ENCODE measurements around the gene ILF2. TPM values are rescaled to one million over a fixed set of nuclear protein-coding genes. Genes with fewer than 3 reads are reported as not detected.

ILF2 gene
- total and polyA plus RNA-seq, 2 of the 13 experiments (the other 11 are each of a cell fraction or from before 2014, with no cell fraction given), result 292 to 366 TPM

GRCh38 chr1:153616917-153617311 lies 53.9 kb downstream of the ILF2 start:
- H3K79me2 ChIP-seq (ENCODE audit: insufficient read depth, low read length), result peaks cover 4% of the 10 kb centered on the region
- FAIRE-seq, result no peak
- BruUV-seq (replicated peaks), result no TSS peak
- in situ Hi-C loops (cut with HindIII; ENCODE audit: extremely low pct_ligation_motif_present, low pct_unique_long_range_greater_than_20kb), result no loop called here
- intact Hi-C loops (cut with micrococcal nuclease; ENCODE audit: unreplicated experiment), result no loop called here
- 100% methylated on average over 2 of the region's 5 CpGs for WGBS (ENCODE audit: low lambda C conversion rate)
- no peaks in the 10 kb centered on the region for H3K27me3 ChIP-seq (ENCODE audit: control insufficient read depth in 1 of 2, insufficient read depth in 2 of 2, low read length in 2 of 2)
- H3K9me3 ChIP-seq (ENCODE audit: low read length), result no peaks in the 10 kb centered on the region
- no peak overlapping the region for H2AFZ ChIP-seq (ENCODE audit: low read length)
- ChIA-PET POLR2A (interaction anchor here (1.3 to 12.2 kb wide), 3 partner anchors 8 to 17 kb away, joined by 10 to 390 read pairs (median 14); partner anchors contain the start of genes CHTOP, S100A1 and S100A13), CTCF (ENCODE audit: low intra/inter-chr PET ratio, low total read pairs) (no interaction called here)
- no peak overlapping the region for H3K9ac ChIP-seq (ENCODE audit: insufficient read depth, low read depth, low read length)
- H3K4me2 ChIP-seq (ENCODE audit: low read depth, low read length), result peak overlapping the region; percentile 41; the same call in 1 of the 2 replicates
- no peak for ATAC-seq
- H4K20me1 ChIP-seq (ENCODE audit: insufficient read depth, low read length), result no peaks in the 10 kb centered on the region
- DNase-seq (ENCODE audit: low spot score), result no peak
- no peak overlapping the region for H3K27ac ChIP-seq (ENCODE audit: extremely low read length, insufficient read depth, low read length)
- peaks cover 50% of the 10 kb centered on the region for H3K4me1 ChIP-seq (ENCODE audit: insufficient read depth, low read length)
- peaks cover 0 to 1% of the 10 kb centered on the region in 2 experiments; a peak in 1 of 5 replicates for H3K36me3 ChIP-seq (replicated peaks in 1 of 2; ENCODE audit: control insufficient read depth in 1 of 2, insufficient read depth in 2 of 2, low read length in 2 of 2)
- H3K4me3 ChIP-seq (replicated peaks in 1 of 3; ENCODE audit: insufficient read depth in 1 of 3, low read depth in 2 of 3, low read length in 3 of 3), result no peak overlapping the region
- TF ChIP-seq ZNF782 (CRISPR knock-in tag; IDR thresholded peaks at IDR 0.05; ENCODE audit: borderline replicate concordance) (no peak), HMG20B (CRISPR knock-in tag; conservative IDR thresholded peaks at IDR 0.05) (no peak), RXRA (CRISPR knock-in tag; IDR thresholded peaks at IDR 0.05) (no peak), ZKSCAN1 (IDR thresholded peaks at IDR 0.05; ENCODE audit: low read length) (no peak), ZSCAN21 (CRISPR knock-in tag; IDR thresholded peaks at IDR 0.05; ENCODE audit: borderline replicate concordance) (no peak), MEF2D (CRISPR knock-in tag; IDR thresholded peaks at IDR 0.05) (no peak), CCAR2 (optimal IDR thresholded peaks at IDR 0.05; ENCODE audit: low read depth, low read length) (no peak), ATF2 (CRISPR knock-in tag; IDR thresholded peaks at IDR 0.05) (no peak), ZNF510 (CRISPR knock-in tag; IDR thresholded peaks at IDR 0.05; ENCODE audit: low read depth) (no peak), ZNF781 (CRISPR knock-in tag; IDR thresholded peaks at IDR 0.05; ENCODE audit: borderline replicate concordance, not compliant biosample characterization) (no peak), NR2F6 (IDR thresholded peaks at IDR 0.05) (no peak), NR2F6 (CRISPR knock-in tag; IDR thresholded peaks at IDR 0.05) (no peak), TSC22D2 (CRISPR knock-in tag; IDR thresholded peaks at IDR 0.05; ENCODE audit: borderline replicate concordance) (no peak), GLI4 (CRISPR knock-in tag; IDR thresholded peaks at IDR 0.05; ENCODE audit: borderline replicate concordance) (no peak), KDM6A (CRISPR knock-in tag; IDR thresholded peaks at IDR 0.05; ENCODE audit: low read depth) (no peak), ZNF710 (CRISPR knock-in tag; IDR thresholded peaks at IDR 0.05; ENCODE audit: borderline replicate concordance) (no peak), TAF1 (CRISPR knock-in tag; IDR thresholded peaks at IDR 0.05) (no peak), SNAPC4 (CRISPR knock-in tag; IDR thresholded peaks at IDR 0.05) (no peak), KDM4B (CRISPR knock-in tag; IDR thresholded peaks at IDR 0.05) (no peak)
